Measurements from ENCODE around the gene ITGA2B. TPM values are rescaled to one million over a fixed set of nuclear protein-coding genes. Genes with fewer than 3 reads are reported as not detected.
"Not testable (repeated sequence)": the region's sequence is repeated elsewhere in the genome, so short reads cannot be mapped to it uniquely, and the experiment has no call there.

The ITGA2B gene
- total and polyA plus RNA-seq, 7 donors: 0.27 to 0.36 (median 0.34) TPM; not detected in 3

DNA sequence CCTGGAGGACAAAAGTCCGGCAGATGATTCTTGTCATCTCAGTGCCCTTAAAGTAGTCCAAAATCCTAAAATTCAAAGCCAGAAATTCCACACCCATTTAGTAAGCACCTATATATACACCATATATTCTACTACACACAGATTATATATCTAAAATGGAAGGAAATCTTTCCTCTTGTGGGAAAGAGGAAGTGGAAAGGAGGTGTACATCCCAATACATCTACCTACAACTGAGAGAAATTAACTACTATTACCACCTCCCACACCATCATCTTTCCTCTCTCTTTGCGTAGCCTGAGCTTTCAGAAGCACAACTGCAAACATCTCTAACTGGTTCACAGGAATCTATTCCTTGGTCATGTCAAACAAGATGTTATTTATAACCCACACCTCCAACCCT is 5.4 kb upstream of the ITGA2B start:
- Histone ChIP-seq H3K4me1 (no peaks in the 10 kb centered on the region), H3K27ac (no peak overlapping the region), H3K36me3 (peaks cover 9 to 40% (median 16%) of the 10 kb centered on the region in 4 donors), H3K4me3 (no peak overlapping the region), H3K27me3 (no peaks in the 10 kb centered on the region), H3K9me3 (no peaks in the 10 kb centered on the region)
- intact Hi-C loops (cut with DNase I): no loop called here
- no peak for DNase-seq
- WGBS, 2 donors: 92 to 99% methylated on average over 2 of the region's 2 CpGs
- TF ChIP-seq POLR2A (IDR thresholded peaks at IDR 0.05) (no peak), POLR2AphosphoS5 (IDR thresholded peaks at IDR 0.05) (no peak), CTCF (IDR thresholded peaks at IDR 0.05) (no peak), EP300 (IDR thresholded peaks at IDR 0.05) (no peak)

- H3K4me3 ChIP-seq; DNase-seq; H3K27me3 ChIP-seq; H3K9me3 ChIP-seq; H3K4me1 ChIP-seq; H3K27ac ChIP-seq; intact Hi-C loops (cut with DNase I): not testable (repeated sequence)
- WGBS, 2 donors: 91 to 95% methylated on average over 9 of the region's 9 CpGs
- H3K36me3 ChIP-seq: peaks cover 4 to 33% (median 12%) of the 10 kb centered on the region in 4 donors
Measured at GRCh38 chr17:44394112-44394511, 4.7 kb upstream of the ITGA2B start.

- TF ChIP-seq CTCF (IDR thresholded peaks at IDR 0.05) (no peak), POLR2A (IDR thresholded peaks at IDR 0.05) (no peak), POLR2AphosphoS5 (IDR thresholded peaks at IDR 0.05) (no peak), EP300 (IDR thresholded peaks at IDR 0.05) (no peak)
- H3K9me3 ChIP-seq: no peaks in the 10 kb centered on the region
- H3K4me3 ChIP-seq: no peak overlapping the region
- H3K27ac ChIP-seq: no peak overlapping the region
- H3K27me3 ChIP-seq: peaks cover 0 to 7% (median 0%) of the 10 kb centered on the region in 3 donors
- WGBS, 2 donors: 79 to 84% methylated on average over 10 of the region's 10 CpGs
- intact Hi-C loops (cut with DNase I): no loop called here
- peaks cover 0 to 8% (median 8%) of the 10 kb centered on the region in 4 donors for H3K4me1 ChIP-seq
- no peak for DNase-seq
- peaks cover 0 to 8% (median 0%) of the 10 kb centered on the region in 4 donors for H3K36me3 ChIP-seq
Measured at GRCh38 chr17:44390250-44390870, 911 bp upstream of the ITGA2B start.

GRCh38 chr17:44389723-44390202 is 314 bp upstream of the ITGA2B start:
- no peak for DNase-seq
- WGBS, 2 donors: 58 to 81% methylated on average over 6 of the region's 6 CpGs
- intact Hi-C loops (cut with DNase I): no loop called here

More at GRCh38 chr17:44389723-44390202, 314 bp upstream of the ITGA2B start:
- H3K36me3 ChIP-seq: peaks cover 0 to 2% (median 0%) of the 10 kb centered on the region in 4 donors
- H3K4me3 ChIP-seq: no peak overlapping the region
- H3K27ac ChIP-seq: no peak overlapping the region
- H3K27me3 ChIP-seq: peaks cover 0 to 11% (median 0%) of the 10 kb centered on the region in 3 donors
- H3K4me1 ChIP-seq: peaks cover 0 to 14% (median 12%) of the 10 kb centered on the region in 4 donors
- TF ChIP-seq CTCF (IDR thresholded peaks at IDR 0.05) (no peak), POLR2A (IDR thresholded peaks at IDR 0.05) (no peak), POLR2AphosphoS5 (IDR thresholded peaks at IDR 0.05) (no peak), EP300 (IDR thresholded peaks at IDR 0.05) (no peak)
- H3K9me3 ChIP-seq: no peaks in the 10 kb centered on the region
